ENCODE measurements around the gene FRMD3.
A peak's percentile ranks its signal among the peaks of the same experiment; 100 is the strongest.

Gene FRMD3

GRCh38 chr9:83538172-83538889, at the start of gene FRMD3:
Gene FRMD3 (minus strand): TSS chr9:83538401. CDS start chr9:83538231, 170 bp downstream.
- peak; percentile 15 for DNase-seq (ENCODE audit: low spot score)

GRCh38 chr9:83584995-83585394, 46.8 kb upstream of the FRMD3 start:
- DNase-seq (ENCODE audit: low spot score) = no peak

- peak; percentile 22 for DNase-seq (ENCODE audit: low spot score)
Measured at GRCh38 chr9:83583151-83584014, 45.2 kb upstream of the FRMD3 start.

GRCh38 chr9:83582029-83582428, 43.8 kb upstream of the FRMD3 start:
- DNase-seq (ENCODE audit: low spot score) = no peak

GRCh38 chr9:83574482-83574881, 36.3 kb upstream of the FRMD3 start:
- DNase-seq (ENCODE audit: low spot score) = no peak

GRCh38 chr9:83572524-83572923, 34.3 kb upstream of the FRMD3 start:
- DNase-seq (ENCODE audit: low spot score) = peak; percentile 30

- no peak for DNase-seq (ENCODE audit: low spot score)
Measured at GRCh38 chr9:83570359-83570758, 32.2 kb upstream of the FRMD3 start.

- DNase-seq (ENCODE audit: low spot score) = peak; percentile 62
Measured at GRCh38 chr9:83569326-83569725, 31.1 kb upstream of the FRMD3 start.

GRCh38 chr9:83563360-83563759, 25.2 kb upstream of the FRMD3 start:
- no peak for DNase-seq (ENCODE audit: low spot score)

GRCh38 chr9:83560169-83560826, 22.1 kb upstream of the FRMD3 start:
- DNase-seq (ENCODE audit: low spot score) = no peak

- no peak for DNase-seq (ENCODE audit: low spot score)
Measured at GRCh38 chr9:83557771-83558170, 19.6 kb upstream of the FRMD3 start.

GRCh38 chr9:83557317-83557716, 19.1 kb upstream of the FRMD3 start:
- no peak for DNase-seq (ENCODE audit: low spot score)

- DNase-seq (ENCODE audit: low spot score) = no peak
Measured at GRCh38 chr9:83554278-83554677, 16.1 kb upstream of the FRMD3 start.

GRCh38 chr9:83544002-83544698, 5.9 kb upstream of the FRMD3 start:
- peak; percentile 21 for DNase-seq (ENCODE audit: low spot score)

GRCh38 chr9:83538890-83539238, 663 bp upstream of the FRMD3 start:
- DNase-seq (ENCODE audit: low spot score) = no peak

GRCh38 chr9:83537331-83538171, 650 bp downstream of the FRMD3 start:
- no peak for DNase-seq (ENCODE audit: low spot score)

GRCh38 chr9:83536332-83536731, 1.9 kb downstream of the FRMD3 start:
- no peak for DNase-seq (ENCODE audit: low spot score)

GRCh38 chr9:83535736-83536135, 2.5 kb downstream of the FRMD3 start:
- DNase-seq (ENCODE audit: low spot score) = no peak

GRCh38 chr9:83533296-83533695, 4.9 kb downstream of the FRMD3 start:
- DNase-seq (ENCODE audit: low spot score) = no peak

- DNase-seq (ENCODE audit: low spot score) = no peak
Measured at GRCh38 chr9:83526901-83527300, 11.3 kb downstream of the FRMD3 start.

GRCh38 chr9:83526211-83526610, 12.0 kb downstream of the FRMD3 start:
- no peak for DNase-seq (ENCODE audit: low spot score)

All from pons (tissue), 1 donor.